ENCODE data around the gene SND1.

The SND1 gene

GRCh38 chr7:128115336-128115820 is 463.4 kb downstream of the SND1 start:
- Histone ChIP-seq H3K4me2 (ENCODE audit: low read depth, low read length) (no peak overlapping the region), H3K27me3 (replicated peaks; ENCODE audit: insufficient read depth, low read length) (no peaks in the 10 kb centered on the region), H3K4me3 (ENCODE audit: low read length) (no peak overlapping the region), H3K27ac (ENCODE audit: low read length) (no peak overlapping the region), H3K4me1 (ENCODE audit: low read length) (peaks cover 29% of the 10 kb centered on the region), H4K20me1 (ENCODE audit: insufficient read depth, low read length) (no peaks in the 10 kb centered on the region), H3F3A (ENCODE audit: insufficient read depth, low read length) (peaks cover 27% of the 10 kb centered on the region), H3K36me3 (replicated peaks; ENCODE audit: insufficient read depth, low read length) (no peaks in the 10 kb centered on the region), H3K9ac (ENCODE audit: low read length) (no peak overlapping the region), H3K79me2 (ENCODE audit: low read length) (no peaks in the 10 kb centered on the region), H3K9me3 (replicated peaks; ENCODE audit: insufficient read depth, low read length) (no peaks in the 10 kb centered on the region), H3K9me2 (replicated peaks; ENCODE audit: insufficient read depth, low read length) (no peaks in the 10 kb centered on the region), H2AFZ (ENCODE audit: low read length) (no peak overlapping the region)
- DNase-seq: no peak
- TF ChIP-seq EZH2phosphoT487 (IDR thresholded peaks at IDR 0.05; ENCODE audit: low read length) (no peak), EZH2 (optimal IDR thresholded peaks at IDR 0.05; ENCODE audit: low read depth, low read length) (no peak), CTCF (IDR thresholded peaks at IDR 0.05; ENCODE audit: low read length) (no peak)

GRCh38 chr7:128115821-128116723 is 464.1 kb downstream of the SND1 start:
- no peaks in the 10 kb centered on the region for H3K79me2 ChIP-seq (ENCODE audit: low read length)
- no peak overlapping the region for H3K27ac ChIP-seq (ENCODE audit: low read length)
- no peaks in the 10 kb centered on the region for H4K20me1 ChIP-seq (ENCODE audit: insufficient read depth, low read length)
- H3K4me1 ChIP-seq (ENCODE audit: low read length): peaks cover 22% of the 10 kb centered on the region
- TF ChIP-seq EZH2phosphoT487 (IDR thresholded peaks at IDR 0.05; ENCODE audit: low read length): no peak
- no peak for TF ChIP-seq EZH2 (optimal IDR thresholded peaks at IDR 0.05; ENCODE audit: low read depth, low read length)
- no peak for TF ChIP-seq CTCF (IDR thresholded peaks at IDR 0.05; ENCODE audit: low read length)
- H2AFZ ChIP-seq (ENCODE audit: low read length): no peak overlapping the region
- H3K9me2 ChIP-seq (replicated peaks; ENCODE audit: insufficient read depth, low read length): no peaks in the 10 kb centered on the region
- peaks cover 20% of the 10 kb centered on the region for H3F3A ChIP-seq (ENCODE audit: insufficient read depth, low read length)
- H3K9ac ChIP-seq (ENCODE audit: low read length): no peak overlapping the region
- no peak overlapping the region for H3K4me2 ChIP-seq (ENCODE audit: low read depth, low read length)
- no peak for DNase-seq
- H3K4me3 ChIP-seq (ENCODE audit: low read length): no peak overlapping the region
- no peaks in the 10 kb centered on the region for H3K27me3 ChIP-seq (replicated peaks; ENCODE audit: insufficient read depth, low read length)
- no peaks in the 10 kb centered on the region for H3K9me3 ChIP-seq (replicated peaks; ENCODE audit: insufficient read depth, low read length)
- no peaks in the 10 kb centered on the region for H3K36me3 ChIP-seq (replicated peaks; ENCODE audit: insufficient read depth, low read length)

- no peak for TF ChIP-seq CTCF (IDR thresholded peaks at IDR 0.05; ENCODE audit: low read length)
- TF ChIP-seq EZH2 (optimal IDR thresholded peaks at IDR 0.05; ENCODE audit: low read depth, low read length): no peak
- TF ChIP-seq EZH2phosphoT487 (IDR thresholded peaks at IDR 0.05; ENCODE audit: low read length): no peak
- no peaks in the 10 kb centered on the region for H3K79me2 ChIP-seq (ENCODE audit: low read length)
- no peak overlapping the region for H2AFZ ChIP-seq (ENCODE audit: low read length)
- H3F3A ChIP-seq (ENCODE audit: insufficient read depth, low read length): peaks cover 14% of the 10 kb centered on the region
- H3K9me2 ChIP-seq (replicated peaks; ENCODE audit: insufficient read depth, low read length): no peaks in the 10 kb centered on the region
- no peak overlapping the region for H3K27ac ChIP-seq (ENCODE audit: low read length)
- no peaks in the 10 kb centered on the region for H4K20me1 ChIP-seq (ENCODE audit: insufficient read depth, low read length)
- H3K9ac ChIP-seq (ENCODE audit: low read length): no peak overlapping the region
- no peaks in the 10 kb centered on the region for H3K36me3 ChIP-seq (replicated peaks; ENCODE audit: insufficient read depth, low read length)
- no peaks in the 10 kb centered on the region for H3K27me3 ChIP-seq (replicated peaks; ENCODE audit: insufficient read depth, low read length)
- H3K4me2 ChIP-seq (ENCODE audit: low read depth, low read length): no peak overlapping the region
- no peaks in the 10 kb centered on the region for H3K9me3 ChIP-seq (replicated peaks; ENCODE audit: insufficient read depth, low read length)
- no peak for DNase-seq
- no peak overlapping the region for H3K4me3 ChIP-seq (ENCODE audit: low read length)
- H3K4me1 ChIP-seq (ENCODE audit: low read length): peaks cover 15% of the 10 kb centered on the region
Observed at GRCh38 chr7:128116740-128117139, 464.7 kb downstream of the SND1 start.

All from MM.1S (cell line).